ENCODE results near the gene DLGAP5.

The DLGAP5 gene

GRCh38 chr14:55105991-55106390, 85.4 kb downstream of the DLGAP5 start:
- H3K36me3 ChIP-seq (replicated peaks), result no peaks in the 10 kb centered on the region
- H3K27me3 ChIP-seq (replicated peaks), result no peaks in the 10 kb centered on the region
- H3K27ac ChIP-seq, result no peak overlapping the region
- in situ Hi-C loops (cut with HindIII; ENCODE audit: low pct_ligation_motif_present, low sequenced_read_pairs), result no loop called here
- no peak for DNase-seq
- no peak overlapping the region for H3K4me3 ChIP-seq (ENCODE audit: low read depth, low read length)
- TF ChIP-seq CTCF (IDR thresholded peaks at IDR 0.05; ENCODE audit: low read depth, low read length, missing control alignments), result no peak

- no peak for TF ChIP-seq CTCF (IDR thresholded peaks at IDR 0.05; ENCODE audit: low read depth, low read length, missing control alignments)
- H3K36me3 ChIP-seq (replicated peaks), result no peaks in the 10 kb centered on the region
- H3K4me3 ChIP-seq (ENCODE audit: low read depth, low read length), result no peak overlapping the region
- no peak for DNase-seq
- in situ Hi-C loops (cut with HindIII; ENCODE audit: low pct_ligation_motif_present, low sequenced_read_pairs), result no loop called here
- H3K27ac ChIP-seq, result peak overlapping the region; percentile 80
- no peaks in the 10 kb centered on the region for H3K27me3 ChIP-seq (replicated peaks)
Measured at GRCh38 chr14:55103971-55104954, 87.1 kb downstream of the DLGAP5 start.

DNA sequence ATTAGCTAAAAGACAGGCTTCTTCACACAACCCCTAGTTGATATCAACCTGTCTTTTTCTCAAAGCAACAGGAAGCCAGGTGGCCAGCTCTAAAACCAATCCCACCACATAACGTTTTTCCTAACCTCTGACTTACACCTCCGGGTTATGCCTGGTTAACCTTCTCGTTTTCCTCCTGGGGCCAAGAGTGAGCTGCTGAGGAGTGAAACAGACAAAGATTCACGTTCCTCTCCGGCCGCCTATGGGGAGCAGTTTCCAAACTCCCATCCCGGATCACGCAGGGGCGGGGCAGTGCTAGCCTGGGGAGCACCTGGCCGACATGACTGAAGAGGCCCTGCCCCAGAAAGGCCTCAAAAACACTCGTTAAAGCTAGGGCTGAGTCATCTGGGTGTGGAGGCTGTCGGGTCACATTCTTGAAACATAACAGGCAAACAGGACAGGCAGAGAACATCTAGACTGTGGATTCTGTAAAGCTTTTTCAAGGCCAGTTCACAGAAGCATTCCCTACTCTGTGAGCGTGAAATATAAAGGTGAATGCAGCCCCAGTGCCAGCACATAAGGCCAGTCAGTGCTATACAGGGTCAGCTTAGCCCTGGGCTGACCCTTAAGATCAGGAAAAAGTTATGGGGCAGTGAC, 88.3 kb downstream of the DLGAP5 start:
- no peak for TF ChIP-seq CTCF (IDR thresholded peaks at IDR 0.05; ENCODE audit: low read depth, low read length, missing control alignments)
- Histone ChIP-seq H3K27me3 (replicated peaks) (no peaks in the 10 kb centered on the region), H3K4me3 (ENCODE audit: low read depth, low read length) (no peak overlapping the region), H3K27ac (peak overlapping the region; percentile 80), H3K36me3 (replicated peaks) (no peaks in the 10 kb centered on the region)
- peak; percentile 86 for DNase-seq
- in situ Hi-C loops (cut with HindIII; ENCODE audit: low pct_ligation_motif_present, low sequenced_read_pairs), result no loop called here

GRCh38 chr14:55102141-55102621, 89.2 kb downstream of the DLGAP5 start:
- Histone ChIP-seq H3K27me3 (replicated peaks) (no peaks in the 10 kb centered on the region), H3K36me3 (replicated peaks) (no peaks in the 10 kb centered on the region), H3K27ac (peak overlapping the region; percentile 80), H3K4me3 (ENCODE audit: low read depth, low read length) (no peak overlapping the region)
- DNase-seq, result peak; percentile 76
- in situ Hi-C loops (cut with HindIII; ENCODE audit: low pct_ligation_motif_present, low sequenced_read_pairs), result no loop called here
- TF ChIP-seq CTCF (IDR thresholded peaks at IDR 0.05; ENCODE audit: low read depth, low read length, missing control alignments), result no peak

DNA sequence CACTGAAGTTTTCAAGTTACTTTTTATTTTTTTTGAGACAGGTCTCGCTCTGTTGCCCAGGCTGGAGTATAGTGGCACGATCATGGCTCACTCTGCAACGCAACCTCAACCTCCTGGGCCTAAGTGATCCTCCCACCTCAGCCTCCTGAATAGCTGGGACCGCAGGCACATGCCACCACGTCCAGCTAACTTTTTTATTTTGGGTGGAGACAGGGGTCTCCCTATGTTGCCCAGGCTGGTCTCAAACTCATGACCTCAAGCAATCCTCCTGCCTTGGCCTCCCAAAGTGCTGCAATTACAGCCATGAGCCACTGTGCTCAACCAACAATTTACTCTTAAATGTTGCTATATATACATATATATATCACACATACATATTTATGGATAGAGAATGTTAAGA, 89.7 kb downstream of the DLGAP5 start:
- H3K36me3 ChIP-seq (replicated peaks), result no peaks in the 10 kb centered on the region
- no peak overlapping the region for H3K4me3 ChIP-seq (ENCODE audit: low read depth, low read length)
- H3K27me3 ChIP-seq (replicated peaks), result no peaks in the 10 kb centered on the region
- TF ChIP-seq CTCF (IDR thresholded peaks at IDR 0.05; ENCODE audit: low read depth, low read length, missing control alignments), result no peak
- DNase-seq, result no peak
- H3K27ac ChIP-seq, result peak overlapping the region; percentile 80
- in situ Hi-C loops (cut with HindIII; ENCODE audit: low pct_ligation_motif_present, low sequenced_read_pairs), result no loop called here

Measured in brain microvascular endothelial cell (primary cell).